ENCODE data around the gene GRIK5.

Gene GRIK5

DNA sequence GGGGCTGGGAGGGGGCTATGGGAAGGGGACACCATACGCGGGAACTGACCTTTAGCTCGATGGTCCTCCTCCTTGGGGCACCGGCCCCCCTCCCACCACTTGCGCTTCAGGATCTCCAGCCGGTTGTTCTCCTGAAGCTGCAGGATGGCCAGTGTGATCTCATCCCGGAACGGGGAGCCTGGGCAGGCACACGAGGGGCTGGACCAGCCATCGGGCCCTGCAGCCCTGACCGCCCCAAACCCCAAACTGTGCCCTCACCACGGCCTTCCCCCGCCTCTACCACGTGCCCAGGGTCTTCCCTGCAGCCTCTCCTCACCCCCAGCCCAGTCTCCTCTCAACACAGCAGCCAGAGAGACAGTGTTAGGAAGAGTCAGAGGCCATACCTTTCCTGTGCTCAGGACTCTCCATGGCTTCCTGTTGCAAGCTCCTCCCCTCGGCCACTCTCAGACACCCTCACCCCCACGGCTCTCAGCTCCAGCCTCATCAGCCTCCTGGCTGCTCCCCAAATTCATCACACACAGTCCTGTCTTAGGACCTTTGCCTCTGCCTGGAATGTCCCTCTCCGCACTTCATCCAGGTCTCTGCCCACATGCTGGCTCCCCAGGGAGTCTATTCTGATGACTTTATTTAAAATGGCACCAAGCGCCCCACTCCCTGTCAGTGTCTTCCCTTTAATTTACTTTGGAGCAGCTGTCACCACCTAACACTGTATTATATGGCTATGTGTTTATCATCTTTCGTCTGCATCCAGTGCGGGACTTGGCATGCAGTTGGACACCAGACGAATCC is 66.3 kb downstream of the GRIK5 start:
- Mint-ChIP-seq H3K27me3 (ENCODE audit: low read depth) (peaks cover 57% of the 10 kb centered on the region), H3K27ac (no peak overlapping the region)

GRCh38 chr19:41999878-42000208 is 70.2 kb downstream of the GRIK5 start:
- Mint-ChIP-seq H3K9me3 (peaks cover 3% of the 10 kb centered on the region), H3K27ac (no peak overlapping the region), H3K36me3 (ENCODE audit: low read depth) (no peaks in the 10 kb centered on the region), H3K4me3 (no peak overlapping the region), H3K4me1 (peaks cover 14% of the 10 kb centered on the region), H3K27me3 (ENCODE audit: low read depth) (peaks cover 86% of the 10 kb centered on the region)
- TF ChIP-seq, protein P1, sequence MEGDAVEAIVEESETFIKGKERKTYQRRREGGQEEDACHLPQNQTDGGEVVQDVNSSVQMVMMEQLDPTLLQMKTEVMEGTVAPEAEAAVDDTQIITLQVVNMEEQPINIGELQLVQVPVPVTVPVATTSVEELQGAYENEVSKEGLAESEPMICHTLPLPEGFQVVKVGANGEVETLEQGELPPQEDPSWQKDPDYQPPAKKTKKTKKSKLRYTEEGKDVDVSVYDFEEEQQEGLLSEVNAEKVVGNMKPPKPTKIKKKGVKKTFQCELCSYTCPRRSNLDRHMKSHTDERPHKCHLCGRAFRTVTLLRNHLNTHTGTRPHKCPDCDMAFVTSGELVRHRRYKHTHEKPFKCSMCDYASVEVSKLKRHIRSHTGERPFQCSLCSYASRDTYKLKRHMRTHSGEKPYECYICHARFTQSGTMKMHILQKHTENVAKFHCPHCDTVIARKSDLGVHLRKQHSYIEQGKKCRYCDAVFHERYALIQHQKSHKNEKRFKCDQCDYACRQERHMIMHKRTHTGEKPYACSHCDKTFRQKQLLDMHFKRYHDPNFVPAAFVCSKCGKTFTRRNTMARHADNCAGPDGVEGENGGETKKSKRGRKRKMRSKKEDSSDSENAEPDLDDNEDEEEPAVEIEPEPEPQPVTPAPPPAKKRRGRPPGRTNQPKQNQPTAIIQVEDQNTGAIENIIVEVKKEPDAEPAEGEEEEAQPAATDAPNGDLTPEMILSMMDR (IDR thresholded peaks at IDR 0.05; ENCODE audit: unreplicated experiment in 3 of 3), result no peak

More for the DNA sequence above, 66.3 kb downstream of the GRIK5 start:
- TF ChIP-seq, protein P1 (IDR thresholded peaks at IDR 0.05; ENCODE audit: unreplicated experiment in 3 of 3), result no peak
- H3K36me3 Mint-ChIP-seq (ENCODE audit: low read depth), result no peaks in the 10 kb centered on the region
- H3K9me3 Mint-ChIP-seq, result peaks cover 3% of the 10 kb centered on the region
- H3K4me3 Mint-ChIP-seq, result no peak overlapping the region
- peaks cover 10% of the 10 kb centered on the region for H3K4me1 Mint-ChIP-seq

DNA sequence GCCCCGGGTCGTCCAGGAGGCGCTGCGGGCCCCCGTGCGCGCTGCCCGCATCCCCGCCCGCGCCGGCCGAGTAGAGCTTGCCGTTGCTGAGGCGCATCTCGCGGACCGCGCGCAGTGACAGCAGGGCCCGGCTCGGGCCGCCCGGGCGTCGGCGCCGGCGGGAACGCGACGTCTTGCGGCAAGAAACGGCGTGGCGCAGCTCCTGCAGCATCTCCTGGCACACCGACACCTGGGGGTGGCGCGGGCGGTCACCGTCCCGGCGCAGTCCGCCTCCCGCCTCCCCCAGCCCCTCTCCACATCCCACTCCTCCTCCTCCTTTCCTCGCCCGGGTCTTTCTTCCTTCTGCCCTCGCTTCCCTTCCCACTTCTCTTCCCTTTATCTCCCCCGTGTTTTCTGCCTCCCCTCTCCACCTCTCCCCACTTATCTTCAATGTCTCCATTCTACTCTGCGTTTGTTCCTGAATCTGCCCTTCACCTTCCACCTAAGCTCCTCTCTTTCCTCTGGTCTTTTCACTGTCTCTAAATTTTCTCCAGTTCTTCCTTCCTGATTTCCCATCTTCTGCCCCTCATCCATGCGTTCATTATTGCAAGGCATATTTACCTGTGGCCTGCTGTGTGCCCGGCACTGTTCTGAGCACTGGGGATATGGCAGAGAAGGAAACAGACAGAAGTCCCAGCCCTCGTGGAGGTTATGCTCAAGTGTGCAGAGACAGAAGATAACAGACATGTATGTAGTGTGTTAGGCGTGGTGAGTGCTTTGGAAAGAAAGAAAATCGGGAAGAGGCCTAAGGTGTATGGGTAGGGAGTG is 70.7 kb downstream of the GRIK5 start:
- H3K4me3 Mint-ChIP-seq, result peak overlapping the region; percentile 25 to 70 (median 27)
- H3K36me3 Mint-ChIP-seq (ENCODE audit: low read depth), result no peaks in the 10 kb centered on the region
- peaks cover 87% of the 10 kb centered on the region for H3K27me3 Mint-ChIP-seq (ENCODE audit: low read depth)
- H3K4me1 Mint-ChIP-seq, result peaks cover 14% of the 10 kb centered on the region
- peaks cover 3% of the 10 kb centered on the region for H3K9me3 Mint-ChIP-seq
- TF ChIP-seq, protein P1 (IDR thresholded peaks at IDR 0.05; ENCODE audit: unreplicated experiment in 3 of 3), result no peak
- no peak overlapping the region for H3K27ac Mint-ChIP-seq

DNA sequence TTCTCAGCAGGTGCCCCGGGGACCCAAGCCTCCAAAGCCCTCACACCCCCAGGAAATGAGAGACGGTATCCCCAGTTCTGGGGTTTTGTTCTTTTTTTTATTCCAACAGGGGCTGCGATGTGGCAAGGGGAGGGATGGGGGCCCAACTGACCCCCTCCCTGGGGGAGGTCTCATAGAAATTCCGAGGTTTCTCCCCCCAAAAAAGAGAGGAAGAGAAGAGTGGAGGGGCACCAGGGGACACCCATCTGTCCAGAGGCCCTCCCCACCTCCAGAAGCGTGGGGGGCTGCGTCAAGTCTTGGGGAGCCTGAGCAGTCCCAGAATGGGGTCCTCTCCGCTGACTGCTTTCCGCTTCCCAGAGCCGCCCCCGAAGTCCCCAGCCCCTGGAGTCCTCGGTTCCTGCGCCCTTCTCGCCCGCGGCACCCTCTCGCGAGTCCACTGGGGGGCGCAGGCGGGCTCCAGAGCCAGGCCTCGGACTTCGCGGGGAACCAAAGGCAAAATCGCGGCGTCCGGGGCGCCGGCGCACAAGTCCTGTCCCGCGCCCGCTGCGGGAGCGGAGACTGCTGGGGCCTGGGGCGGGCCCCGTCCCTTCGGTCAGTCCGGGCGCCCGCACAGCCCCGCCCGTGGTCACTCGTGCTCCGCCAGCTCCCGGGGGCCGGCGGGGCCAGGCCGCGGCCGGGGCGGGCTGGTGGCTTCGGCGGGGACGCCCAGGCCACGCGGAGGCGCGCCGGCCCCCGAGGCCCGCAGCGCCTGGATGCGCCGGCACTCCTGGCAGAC is 71.6 kb downstream of the GRIK5 start:
- H3K27me3 Mint-ChIP-seq (ENCODE audit: low read depth), result peaks cover 83% of the 10 kb centered on the region
- H3K27ac Mint-ChIP-seq, result no peak overlapping the region
- TF ChIP-seq, protein P1 (IDR thresholded peaks at IDR 0.05; ENCODE audit: unreplicated experiment in 3 of 3), result peak; percentile 45 to 66 (median 64)
- no peaks in the 10 kb centered on the region for H3K36me3 Mint-ChIP-seq (ENCODE audit: low read depth)
- H3K9me3 Mint-ChIP-seq, result peaks cover 3% of the 10 kb centered on the region
- peaks cover 16% of the 10 kb centered on the region for H3K4me1 Mint-ChIP-seq
- H3K4me3 Mint-ChIP-seq, result peak overlapping the region in 1 of 3 experiments; percentile 19

GRCh38 chr19:41997851-41998229 is 72.2 kb downstream of the GRIK5 start:
- H3K27me3 Mint-ChIP-seq (ENCODE audit: low read depth), result peaks cover 85% of the 10 kb centered on the region
- peaks cover 18% of the 10 kb centered on the region for H3K4me1 Mint-ChIP-seq
- H3K36me3 Mint-ChIP-seq (ENCODE audit: low read depth), result no peaks in the 10 kb centered on the region
- peak overlapping the region in 2 of 3 experiments; percentile 16 to 19 for H3K4me3 Mint-ChIP-seq
- no peak overlapping the region for H3K27ac Mint-ChIP-seq
- H3K9me3 Mint-ChIP-seq, result peaks cover 3% of the 10 kb centered on the region
- TF ChIP-seq, protein P1 (IDR thresholded peaks at IDR 0.05; ENCODE audit: unreplicated experiment in 3 of 3), result no peak

Data from nephron (organoid).